GM18517 (cell line): ENCODE results near the gene TMEM187.

ENCODE experiments used
- ATAC-seq: cut with Tn5 transposase; IDR thresholded peaks from one replicate; pipeline ENCODE4 v1.9.1; 2021; ENCODE audit warnings: mild to moderate bottlenecking, moderate library complexity; ENCODE audit not compliant: unreplicated experiment

TMEM187 gene

DNA sequence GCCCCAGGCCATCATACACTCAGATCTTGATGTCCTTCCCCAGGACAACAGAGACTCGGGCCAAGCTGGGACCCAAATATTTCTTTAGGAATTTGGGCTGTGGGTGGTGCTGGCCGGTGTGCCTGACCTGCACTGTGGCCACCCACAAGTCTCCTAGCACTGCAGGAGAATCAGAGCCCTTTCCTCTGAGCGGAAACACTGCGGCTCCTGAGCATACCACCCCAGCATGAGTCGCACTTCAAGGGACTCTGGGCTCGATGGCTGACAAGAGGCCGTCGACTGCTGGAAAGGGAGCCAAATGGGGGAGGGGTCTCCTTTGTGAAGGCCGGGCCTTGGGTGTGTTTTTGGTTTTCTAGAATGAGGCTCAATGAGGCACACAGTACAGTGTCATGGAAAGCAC, 60.1 kb downstream of the TMEM187 start:
- no peak for ATAC-seq
